ENCODE data around the gene PACS2.

PACS2 gene

DNA sequence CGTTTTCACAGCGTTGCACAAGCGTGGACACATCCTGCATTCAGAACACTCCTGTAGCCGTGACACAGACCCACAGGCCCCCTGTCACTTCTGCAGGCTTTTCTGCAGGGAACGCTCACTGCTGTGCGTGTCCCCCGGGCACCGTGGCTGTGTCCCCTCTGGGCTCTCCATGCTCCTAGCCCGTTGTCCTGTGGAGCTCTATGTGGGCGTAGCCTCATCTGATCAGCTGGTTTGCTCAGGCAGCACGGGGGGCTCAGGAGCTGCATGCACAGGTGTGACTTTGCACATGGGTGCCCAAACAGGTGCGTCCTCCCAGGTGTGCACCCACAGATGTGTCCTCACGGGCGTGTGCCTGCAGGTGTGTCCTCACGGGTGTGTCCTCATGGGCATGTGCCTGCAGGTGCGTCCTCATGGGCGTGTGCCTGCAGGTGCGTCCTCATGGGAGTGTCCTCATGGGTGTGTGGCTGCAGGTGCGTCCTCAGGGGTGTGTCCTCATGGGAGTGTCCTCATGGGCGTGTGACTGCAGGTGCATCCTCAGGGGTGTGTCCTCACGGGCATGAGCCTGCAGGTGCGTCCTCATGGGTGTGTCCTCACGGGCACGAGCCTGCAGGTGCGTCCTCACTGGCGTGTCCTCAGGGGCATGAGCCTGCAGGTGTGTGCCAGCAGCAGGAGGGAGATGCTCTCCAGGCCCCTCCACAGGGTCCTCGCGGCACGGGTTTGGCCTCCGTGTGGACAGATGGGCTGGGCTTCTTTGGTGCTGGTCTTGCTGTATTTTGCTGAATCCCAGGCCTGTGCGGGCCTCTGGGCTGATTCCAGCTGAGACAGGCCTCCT lies 122.6 kb downstream of the PACS2 start:
- FAIRE-seq (no peak), DNase-seq (ENCODE audit: low spot score) (no peak)

DNA sequence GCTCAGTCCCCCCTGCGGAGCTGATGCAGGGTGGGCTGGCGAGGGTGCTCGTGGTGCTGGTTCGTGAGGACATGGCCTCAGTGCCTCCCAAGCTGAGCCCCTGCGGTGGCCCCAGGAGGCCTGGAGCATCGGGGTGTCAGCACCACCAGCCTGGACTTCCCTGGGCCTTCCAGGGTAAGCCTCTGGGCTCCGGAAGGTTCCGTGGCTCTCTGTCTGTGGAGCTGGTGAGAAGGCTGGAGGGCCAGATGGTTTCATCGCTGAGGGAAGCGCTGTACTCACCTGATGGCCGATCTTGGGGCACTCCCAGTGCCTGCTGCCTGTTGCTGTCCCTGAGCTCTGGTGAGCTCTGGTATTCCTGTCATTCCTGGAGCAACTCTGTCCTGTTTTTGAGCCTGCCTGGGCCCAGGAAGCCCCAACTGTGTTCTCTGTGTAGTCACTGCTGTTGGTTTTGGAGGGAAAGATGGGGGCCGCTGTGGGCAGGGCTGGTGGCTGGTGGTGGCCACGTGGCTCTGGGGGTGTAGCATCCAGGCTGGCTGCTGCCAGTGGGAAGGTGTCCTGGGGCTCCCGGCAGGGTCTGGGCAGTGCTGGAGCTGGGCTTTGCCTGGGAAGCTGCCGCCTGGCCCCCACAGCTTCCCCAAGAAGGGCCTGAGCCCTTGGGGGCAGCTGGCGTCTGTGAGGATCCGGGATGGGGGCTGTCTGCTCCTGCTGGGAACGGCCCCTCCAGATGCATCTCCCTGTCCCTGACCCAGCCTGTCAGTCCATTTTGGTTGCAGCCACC lies 123.4 kb downstream of the PACS2 start:
- no peak for FAIRE-seq
- DNase-seq (ENCODE audit: low spot score) = no peak

DNA sequence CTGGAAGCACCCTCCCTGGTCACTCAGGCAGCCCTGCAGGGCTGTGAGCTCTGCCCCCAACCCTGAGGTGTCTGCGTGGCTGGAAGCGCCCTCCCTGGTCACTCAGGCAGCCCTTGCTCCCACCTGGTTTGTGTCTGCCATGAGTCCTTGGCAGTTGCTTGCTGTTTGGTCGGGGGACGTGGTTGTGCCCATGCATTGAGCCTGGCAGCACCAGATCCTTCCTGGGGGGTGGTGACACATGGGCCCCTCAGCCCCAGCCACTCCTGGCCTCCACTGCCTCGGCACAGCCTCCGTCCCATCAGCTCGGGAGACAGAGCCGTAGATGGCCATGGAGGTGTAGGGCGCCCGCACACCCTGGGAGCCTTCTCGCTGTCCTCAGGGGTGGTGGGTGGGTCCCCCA lies 124.6 kb downstream of the PACS2 start:
- DNase-seq (ENCODE audit: low spot score) (no peak), FAIRE-seq (no peak)

DNA sequence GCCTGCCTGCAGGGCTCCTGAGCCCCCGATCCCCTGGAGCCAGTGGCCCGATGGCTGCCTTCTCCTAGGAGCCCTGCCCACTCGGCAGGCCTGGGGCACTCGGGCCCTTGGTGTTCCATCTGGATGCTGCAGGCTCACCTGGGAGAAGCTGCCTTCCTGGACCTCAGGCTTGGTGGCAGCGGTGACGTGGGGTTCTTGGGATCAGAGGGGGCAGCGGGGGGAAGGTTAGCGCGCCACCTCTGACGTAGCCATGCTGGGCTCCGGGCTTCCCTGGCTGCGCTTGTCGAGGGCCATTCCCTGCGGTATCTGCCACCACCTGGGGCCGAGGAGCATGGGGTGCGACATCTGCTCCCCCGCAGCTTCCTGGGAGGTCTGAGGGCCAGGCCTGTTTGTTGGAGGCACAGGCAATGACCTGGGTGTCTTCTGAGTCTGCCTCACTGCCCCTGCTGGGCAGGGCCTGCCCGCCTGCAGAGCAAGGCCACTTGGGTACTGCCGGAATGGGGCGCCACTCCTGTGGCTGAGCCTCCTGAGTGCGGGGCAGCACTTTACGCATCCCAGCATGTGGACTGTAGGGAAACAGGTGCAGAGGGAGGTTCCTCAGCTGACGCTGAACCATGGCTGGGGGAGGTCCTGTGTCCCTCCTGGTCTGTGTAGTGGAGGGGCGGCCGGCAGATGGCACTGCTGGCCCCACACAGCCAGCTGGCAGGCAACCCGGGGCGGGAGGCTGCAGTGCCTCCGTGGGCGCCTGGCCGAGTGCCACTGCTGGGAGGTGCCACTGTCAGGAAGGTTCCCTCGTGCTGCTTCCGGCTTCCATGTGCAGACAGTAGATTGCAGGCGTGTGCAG lies 125.4 kb downstream of the PACS2 start:
- DNase-seq (ENCODE audit: low spot score) (no peak), FAIRE-seq (no peak)

DNA sequence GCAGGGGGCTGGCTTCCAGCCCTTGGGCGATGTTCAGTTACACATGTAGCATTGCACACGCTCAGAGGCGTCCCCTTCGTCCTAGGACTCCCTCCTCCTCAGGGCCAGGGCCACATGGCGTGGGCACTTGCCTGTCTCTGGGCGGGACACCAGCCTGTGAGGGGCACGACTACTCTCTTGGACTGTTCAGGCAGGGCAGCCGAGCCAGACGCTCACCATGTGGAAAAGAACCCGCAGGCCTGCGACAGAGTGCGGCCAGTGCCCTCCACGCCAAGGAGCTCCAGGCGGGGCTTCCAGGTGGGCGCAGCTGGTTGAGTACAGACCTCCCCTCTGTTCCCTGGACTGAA lies 126.0 kb downstream of the PACS2 start:
- FAIRE-seq = no peak
- no peak for DNase-seq (ENCODE audit: low spot score)

DNA sequence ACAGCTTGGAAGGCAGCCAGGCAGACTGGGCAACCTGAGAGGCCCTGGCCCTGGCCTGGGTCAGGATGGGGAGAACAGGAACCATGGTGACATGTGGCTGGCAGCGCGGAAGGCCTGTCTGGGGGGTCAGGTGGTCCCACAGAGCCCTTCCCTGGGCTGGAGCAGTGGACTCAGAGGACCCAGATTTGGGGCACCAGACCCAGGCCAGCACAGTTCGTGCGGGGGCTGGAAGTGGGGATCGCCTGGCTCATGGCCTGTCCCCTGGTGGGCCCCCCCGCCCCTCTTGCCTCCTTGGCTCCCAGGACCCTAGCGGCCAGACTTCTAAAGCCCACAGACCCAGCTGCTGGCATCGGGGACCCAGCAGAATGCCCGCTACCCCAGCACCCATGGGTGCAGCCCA lies 126.4 kb downstream of the PACS2 start:
- no peak for DNase-seq (ENCODE audit: low spot score)
- no peak for FAIRE-seq

DNA sequence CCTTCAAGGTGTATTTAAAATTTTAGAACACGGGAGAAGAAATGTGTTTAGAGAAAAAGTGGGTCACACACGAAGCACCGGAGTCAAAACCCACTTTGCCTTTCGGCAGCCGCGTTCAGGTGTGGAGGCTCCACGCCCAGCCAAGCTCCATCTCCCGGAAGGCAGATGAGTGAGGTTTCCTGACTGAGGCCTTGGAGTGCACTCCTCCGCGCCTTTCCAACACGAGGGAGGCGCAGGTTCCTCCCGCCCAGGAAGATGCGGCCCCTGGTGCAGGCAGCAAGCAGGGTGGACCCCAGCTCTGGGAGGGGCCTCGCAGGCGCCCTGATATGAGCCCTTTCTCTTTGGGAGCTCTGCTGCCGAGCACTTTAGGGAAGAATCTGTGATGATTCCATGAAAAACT lies 127.6 kb downstream of the PACS2 start:
- FAIRE-seq (no peak), DNase-seq (ENCODE audit: low spot score) (no peak)

DNA sequence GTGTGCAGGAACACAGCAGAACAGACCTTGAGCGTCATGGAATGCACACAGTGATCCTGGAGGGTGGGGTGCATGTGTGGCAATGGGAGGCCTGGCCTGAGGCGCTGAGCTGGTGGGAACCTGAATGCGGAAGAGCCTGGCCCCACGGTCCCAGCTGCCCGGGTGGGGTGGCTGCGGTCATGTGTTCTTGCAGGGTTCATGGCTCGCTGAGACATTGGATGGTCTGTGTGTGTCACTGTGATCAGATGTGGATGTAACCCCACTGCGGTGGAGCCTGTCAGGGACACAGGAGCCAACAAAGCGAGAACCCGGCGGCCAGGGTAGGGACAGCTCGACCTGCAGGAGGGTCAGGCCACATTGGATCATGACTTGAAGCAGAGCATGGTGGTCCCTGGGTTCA lies 128.3 kb downstream of the PACS2 start:
- DNase-seq (ENCODE audit: low spot score) = no peak
- no peak for FAIRE-seq

DNA sequence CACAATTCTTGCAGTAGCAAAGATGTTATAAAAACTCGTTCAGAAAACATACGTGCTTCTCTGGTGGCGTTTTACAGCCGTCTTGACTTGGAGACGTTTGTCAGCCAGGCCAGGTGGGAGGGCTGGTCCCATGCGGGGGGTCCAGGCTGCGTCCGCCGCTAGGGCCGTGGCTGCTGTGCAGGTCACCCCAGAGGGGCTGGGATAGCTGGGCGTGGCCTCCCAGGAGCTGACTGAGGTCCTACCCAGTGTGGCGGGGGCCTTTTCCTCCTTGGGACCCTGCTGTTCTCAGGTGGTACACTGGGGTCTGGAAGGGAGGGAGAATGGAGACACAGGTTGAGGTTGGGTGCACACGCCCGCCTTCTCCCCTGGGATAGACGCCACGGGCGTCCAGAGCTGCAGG lies 130.3 kb downstream of the PACS2 start:
- no peak for DNase-seq (ENCODE audit: low spot score)
- no peak for FAIRE-seq

DNA sequence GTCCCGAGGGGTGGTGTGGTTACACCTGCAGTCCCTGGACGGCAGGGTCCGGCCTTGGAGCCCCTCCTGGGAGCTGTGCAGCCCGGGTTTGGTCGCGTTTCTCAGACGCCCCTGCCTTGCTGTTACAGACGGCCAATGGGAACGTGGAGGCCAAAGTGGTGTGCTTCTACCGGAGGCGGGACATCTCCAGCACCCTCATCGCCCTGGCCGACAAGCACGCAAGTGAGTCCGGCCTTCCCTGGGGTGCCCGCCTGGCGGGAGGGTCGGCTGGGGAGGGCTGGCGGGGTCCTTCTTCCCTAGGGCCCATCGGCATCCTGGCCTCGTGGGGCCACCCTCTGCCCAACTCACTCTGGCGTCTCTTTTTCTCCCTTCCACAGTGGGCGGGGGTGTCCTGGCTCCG lies 130.7 kb downstream of the PACS2 start:
- FAIRE-seq = no peak
- no peak for DNase-seq (ENCODE audit: low spot score)

DNA sequence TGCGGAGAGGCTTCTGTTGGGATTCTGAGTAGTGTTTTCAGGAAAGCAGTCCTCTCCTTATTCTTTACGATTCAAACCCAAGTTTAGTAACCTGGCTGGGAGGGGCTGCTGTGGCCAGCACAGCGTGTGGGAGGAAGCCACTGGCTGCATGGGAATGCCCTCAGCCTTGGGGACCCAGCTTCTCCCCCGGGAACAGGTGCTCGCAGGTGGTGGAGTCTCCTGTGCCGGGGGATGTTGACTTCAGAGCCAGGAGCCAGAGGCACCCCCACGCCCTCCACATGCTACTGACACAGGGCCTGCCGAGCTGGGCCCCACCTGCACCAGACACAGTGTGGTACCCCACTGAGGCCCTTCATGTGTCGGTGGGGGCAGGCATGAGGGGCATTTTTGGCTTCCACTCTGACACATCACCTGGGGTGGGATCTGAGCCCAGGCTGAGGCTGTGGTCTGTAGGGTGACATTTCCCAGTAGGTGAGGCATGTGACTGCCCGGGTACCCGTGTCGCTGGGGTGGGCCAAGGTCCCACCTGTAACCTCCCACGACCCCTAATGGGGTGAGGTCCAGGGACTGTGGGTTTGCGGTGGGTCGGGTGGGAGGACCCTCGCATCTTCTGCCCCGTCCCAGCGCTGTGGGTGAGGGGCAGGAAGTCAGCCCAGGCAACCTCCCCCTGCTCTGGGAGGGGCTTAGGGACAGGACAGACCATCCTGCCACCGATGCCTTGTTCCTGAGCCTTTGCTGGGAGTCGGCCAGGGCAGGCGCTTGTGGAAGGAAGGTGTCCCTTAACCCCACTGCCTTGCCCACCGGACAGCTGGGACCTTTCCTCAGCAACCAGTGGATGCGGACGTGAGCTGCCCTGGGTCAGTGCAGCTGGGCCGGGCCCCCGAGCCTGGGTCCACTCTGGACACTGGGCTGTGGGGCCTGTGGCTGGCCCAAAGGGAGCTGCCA lies 131.6 kb downstream of the PACS2 start:
- DNase-seq (ENCODE audit: low spot score) (no peak), FAIRE-seq (no peak)

DNA sequence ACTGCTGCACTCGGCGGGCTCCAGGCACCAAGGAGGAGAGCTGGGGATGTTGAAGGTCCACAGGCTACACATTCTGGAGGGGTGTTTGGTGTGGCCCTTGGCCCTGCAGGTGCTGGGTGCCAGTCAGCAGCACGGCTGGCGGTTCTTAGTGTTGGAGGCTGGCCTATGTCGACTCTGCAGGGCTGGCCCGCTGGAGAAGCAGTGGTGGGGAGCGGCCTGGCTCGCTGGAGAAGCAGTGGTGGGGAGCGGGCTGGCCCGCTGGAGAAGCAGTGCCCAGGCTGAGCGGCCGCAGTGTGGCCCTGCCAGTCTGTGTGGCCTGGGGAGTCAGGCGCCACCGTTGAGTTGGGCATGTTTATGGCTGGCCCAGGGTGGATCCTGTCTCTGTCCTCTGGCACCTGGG lies 132.4 kb downstream of the PACS2 start:
- DNase-seq (ENCODE audit: low spot score) (no peak), FAIRE-seq (no peak)
